Pancreas (tissue), 10 donors: ENCODE results near the gene TSPAN14. TPM values are rescaled to one million over a fixed set of nuclear protein-coding genes. Genes with fewer than 3 reads are reported as not detected.

ENCODE experiments used
- ATAC-seq, 4 donors: fragments of 200-7000 bp; cut with Tn5 transposase; one replicate each; pipeline versions ENCODE4 v1.8.0 to v1.9.1; 2020; ENCODE audit warnings: mild to moderate bottlenecking in 4 of 4, moderate library complexity in 4 of 4
- DNase-seq, 6 donors: peaks; one replicate each; pipeline ENCODE4 v3.0.0-alpha.2; 2020
- FAIRE-seq: peaks from 2 replicates; lab custom pipeline; 2012; peaks lifted over from hg19 to GRCh38; lab: Jason Lieb, UNC
- H3K27ac ChIP-seq, 4 donors: fragments of 200-600 bp; sonication (generic); 1 replicate in 3 of 4; 2 replicates in 1 of 4; pipeline versions ENCODE4 v1.5.0 to v1.8.0; 2020
- H3K27me3 ChIP-seq, 4 donors: fragments of 200-600 bp; one replicate each; pipeline ENCODE4 v1.8.0; 2021
- H3K36me3 ChIP-seq, 3 donors: fragments of 200-600 bp; sonication (generic) in 1 of 3; one replicate each; pipeline versions ENCODE4 v1.5.0 to v1.8.0; 2020 to 2021
- H3K4me1 ChIP-seq, 3 donors: fragments of 200-600 bp; one replicate each; pipeline ENCODE4 v1.8.0; 2021
- H3K4me3 ChIP-seq, 4 donors: fragments of 200-600 bp; sonication (generic) in 2 of 4; one replicate each; pipeline versions ENCODE4 v1.5.0 to v1.8.0; 2020 to 2021
- H3K9me3 ChIP-seq, 4 donors: fragments of 200-600 bp; one replicate each; pipeline ENCODE4 v1.8.0; 2021
- WGBS, 2 donors: extraction: QIAGEN DNeasy Blood & Tissue Kit; methylation state at CpG; one replicate each; pipeline ENCODE4 v1.1.7; 2013; 5-methylcytosine and 5-hydroxymethylcytosine counted together
- intact Hi-C, 3 donors: fragments of 100-400 bp; cut with DNase I; formaldehyde crosslinking; loops; one replicate each; pipeline versions ENCODE4 v1.11.1 to v1.14.2; 2022
- polyA plus RNA-seq, 2 donors: library from polyadenylated mRNA; stranded (reverse); fragments of 200-250 nt; gene quantifications; one replicate each; pipeline ENCODE4 v1.2.3, GENCODE V29; 2013
- total RNA-seq, 6 donors: library from RNA; stranded (reverse); fragmentation: NEBNext Ultra II Directional in 4 of 6; extraction: Animal tissue kit (Norgen Biotek cat#: 25700) in 4 of 6; gene quantifications; one replicate each; pipeline versions ENCODE4 v1.2.1 to v1.2.4, GENCODE V29; 2021 to 2023
- TF ChIP-seq, protein P1 (sequence below), 4 donors: fragments of 200-600 bp; sonication (generic) in 3 of 4; IDR thresholded peaks; one replicate each; pipeline versions ENCODE4 v1.5.0 to v1.8.0; 2021; ENCODE audit warnings: antibody characterized with exemption in 4 of 4
- donor health status: healthy with polysubstance abuse.
- donor health status: DM: no; HTN: no; CAD: no; lungs with moderate emphysema.
- donor health status: DM: no; HTN: no; CAD: no.
- donor health status: control.
- donor health status: control.
- donor health status: Bipolar disorder and iron deficiency.
- donor health status: DM: yes; HTN: yes; CAD: no.
- donor health status: DM: no; HTN: no; CAD: no.
- donor health status: DM: no; HTN: no; CAD: no.
- donor health status: DM: yes; HTN: yes; CAD: no.

TSPAN14 gene
- total and polyA plus RNA-seq, 8 donors = 10.6 to 61.9 (median 23.2) TPM

DNA sequence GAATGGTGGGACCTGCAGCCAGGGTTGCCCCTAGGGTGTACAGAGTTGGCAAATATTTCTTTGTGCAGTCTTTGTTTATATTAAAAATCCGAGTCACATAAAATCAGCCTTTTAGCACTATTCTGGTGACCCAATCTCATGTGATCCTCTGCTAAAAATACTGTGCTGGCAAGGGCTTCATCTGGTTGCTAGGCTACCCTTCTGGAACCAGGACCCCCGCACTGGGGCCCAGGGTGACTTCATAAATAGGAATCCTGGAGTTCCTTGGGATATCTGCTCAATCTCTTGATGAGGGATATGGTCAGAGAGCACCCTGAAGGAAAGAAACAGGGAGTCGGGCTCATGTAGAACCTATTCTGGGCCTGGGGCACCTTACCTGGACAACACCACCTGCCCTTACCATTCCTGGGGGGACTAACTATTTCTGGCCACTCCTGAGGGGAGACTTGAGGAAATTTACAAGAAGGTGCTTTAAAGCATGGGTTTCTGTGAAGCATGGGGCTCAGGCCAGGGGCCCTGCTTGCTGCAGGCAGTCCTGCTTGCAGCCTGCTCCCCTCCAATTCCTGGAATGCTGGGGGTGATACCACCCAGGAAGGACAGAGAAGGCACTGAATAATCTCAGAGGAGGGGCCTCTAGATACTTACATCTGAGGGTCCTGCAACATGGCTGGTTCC is 128.3 kb downstream of the TSPAN14 start:
- WGBS, 2 donors = 73 to 74% methylated on average over 3 of the region's 3 CpGs
- no peak overlapping the region for H3K27ac ChIP-seq

More for the DNA sequence above, 128.3 kb downstream of the TSPAN14 start:
- no peak for FAIRE-seq
- no peak overlapping the region for H3K4me3 ChIP-seq
- H3K4me1 ChIP-seq = no peaks in the 10 kb centered on the region
- ATAC-seq = no peak
- no peaks in the 10 kb centered on the region for H3K36me3 ChIP-seq
- H3K27me3 ChIP-seq = no peaks in the 10 kb centered on the region
- no peak for DNase-seq
- TF ChIP-seq, protein P1, sequence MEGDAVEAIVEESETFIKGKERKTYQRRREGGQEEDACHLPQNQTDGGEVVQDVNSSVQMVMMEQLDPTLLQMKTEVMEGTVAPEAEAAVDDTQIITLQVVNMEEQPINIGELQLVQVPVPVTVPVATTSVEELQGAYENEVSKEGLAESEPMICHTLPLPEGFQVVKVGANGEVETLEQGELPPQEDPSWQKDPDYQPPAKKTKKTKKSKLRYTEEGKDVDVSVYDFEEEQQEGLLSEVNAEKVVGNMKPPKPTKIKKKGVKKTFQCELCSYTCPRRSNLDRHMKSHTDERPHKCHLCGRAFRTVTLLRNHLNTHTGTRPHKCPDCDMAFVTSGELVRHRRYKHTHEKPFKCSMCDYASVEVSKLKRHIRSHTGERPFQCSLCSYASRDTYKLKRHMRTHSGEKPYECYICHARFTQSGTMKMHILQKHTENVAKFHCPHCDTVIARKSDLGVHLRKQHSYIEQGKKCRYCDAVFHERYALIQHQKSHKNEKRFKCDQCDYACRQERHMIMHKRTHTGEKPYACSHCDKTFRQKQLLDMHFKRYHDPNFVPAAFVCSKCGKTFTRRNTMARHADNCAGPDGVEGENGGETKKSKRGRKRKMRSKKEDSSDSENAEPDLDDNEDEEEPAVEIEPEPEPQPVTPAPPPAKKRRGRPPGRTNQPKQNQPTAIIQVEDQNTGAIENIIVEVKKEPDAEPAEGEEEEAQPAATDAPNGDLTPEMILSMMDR (IDR thresholded peaks at IDR 0.05) = no peak
- no peaks in the 10 kb centered on the region for H3K9me3 ChIP-seq
- intact Hi-C loops = no loop called here

Other genes starting within 250 kb of the TSPAN14 start
- gene ANXA11, start 248.8 kb upstream of the TSPAN14 start, total RNA-seq = 100 to 1,000 TPM in 2 of 6 donors, 10 to 100 TPM in 4; 74.0 to 140 (median 91.8) TPM
- gene ANXA11, start 248.8 kb upstream of the TSPAN14 start, polyA plus RNA-seq = 100 to 1,000 TPM; 128 to 193 TPM
- gene MAT1A, start 164.7 kb upstream of the TSPAN14 start, total RNA-seq = 10 to 100 TPM in 3 of 6 donors, 1 to 10 TPM in 3; 7.0 to 15.6 (median 10.0) TPM
- 1 to 10 TPM; 4.7 to 8.2 TPM for gene MAT1A, start 164.7 kb upstream of the TSPAN14 start, polyA plus RNA-seq
- gene DYDC1, start 97.6 kb upstream of the TSPAN14 start, total RNA-seq = not detected
- gene DYDC1, start 97.6 kb upstream of the TSPAN14 start, polyA plus RNA-seq = not detected
- under 1 TPM in 2 of 6 donors, not detected in 4; 0.32 to 0.44 TPM for gene DYDC2, start 97.5 kb upstream of the TSPAN14 start, total RNA-seq
- gene DYDC2, start 97.5 kb upstream of the TSPAN14 start, polyA plus RNA-seq = under 1 TPM; 0.05 to 0.15 TPM
- gene PRXL2A, start 45.8 kb upstream of the TSPAN14 start, total RNA-seq = 10 to 100 TPM; 18.2 to 39.8 (median 26.8) TPM
- gene PRXL2A, start 45.8 kb upstream of the TSPAN14 start, polyA plus RNA-seq = 10 to 100 TPM; 18.6 to 38.4 TPM
- not detected for gene SH2D4B, start 83.6 kb downstream of the TSPAN14 start, total RNA-seq
- under 1 TPM in 1 of 2 donors, not detected in 1; 0.02 TPM for gene SH2D4B, start 83.6 kb downstream of the TSPAN14 start, polyA plus RNA-seq